ENCODE data around the gene BHLHE23. TPM values are rescaled to one million over a fixed set of nuclear protein-coding genes. Genes with fewer than 3 reads are reported as not detected.

Gene BHLHE23
- total RNA-seq, 2 donors from 2014 or later = not detected

GRCh38 chr20:62987114-62987513 is 19.6 kb downstream of the BHLHE23 start:
- no peak overlapping the region for H3K4me3 ChIP-seq
- H3K9me3 ChIP-seq = no peaks in the 10 kb centered on the region
- ATAC-seq (ENCODE audit: insufficient number of reproducible peaks, low FRiP score, low read depth) (no peak), DNase-seq (ENCODE audit: low spot score) (no peak)
- no peaks in the 10 kb centered on the region for H3K4me1 ChIP-seq (ENCODE audit: control insufficient read depth in 1 of 2, low read depth in 2 of 2)
- no peak overlapping the region for H3K27ac ChIP-seq
- no peak for TF ChIP-seq CTCF (IDR thresholded peaks at IDR 0.05)
- no peaks in the 10 kb centered on the region for H3K36me3 ChIP-seq
- H3K27me3 ChIP-seq (replicated peaks; ENCODE audit: insufficient read depth) = no peaks in the 10 kb centered on the region

- H3K4me1 ChIP-seq (ENCODE audit: control insufficient read depth in 1 of 2, low read depth in 2 of 2) = no peaks in the 10 kb centered on the region
- H3K27ac ChIP-seq = no peak overlapping the region
- H3K4me3 ChIP-seq = no peak overlapping the region
- H3K27me3 ChIP-seq (replicated peaks; ENCODE audit: insufficient read depth) = no peaks in the 10 kb centered on the region
- DNase-seq (ENCODE audit: low spot score) = no peak
- no peaks in the 10 kb centered on the region for H3K36me3 ChIP-seq
- TF ChIP-seq CTCF (IDR thresholded peaks at IDR 0.05) = no peak
- H3K9me3 ChIP-seq = no peaks in the 10 kb centered on the region
- no peak for ATAC-seq (ENCODE audit: insufficient number of reproducible peaks, low FRiP score, low read depth)
Measured at GRCh38 chr20:62986257-62986800, 20.4 kb downstream of the BHLHE23 start.

GRCh38 chr20:62985444-62985778 is 21.4 kb downstream of the BHLHE23 start:
- Histone ChIP-seq H3K27me3 (replicated peaks; ENCODE audit: insufficient read depth) (no peaks in the 10 kb centered on the region), H3K4me3 (no peak overlapping the region), H3K9me3 (no peaks in the 10 kb centered on the region), H3K36me3 (no peaks in the 10 kb centered on the region), H3K27ac (no peak overlapping the region), H3K4me1 (ENCODE audit: control insufficient read depth in 1 of 2, low read depth in 2 of 2) (no peaks in the 10 kb centered on the region)
- no peak for DNase-seq (ENCODE audit: low spot score)
- no peak for TF ChIP-seq CTCF (IDR thresholded peaks at IDR 0.05)
- no peak for ATAC-seq (ENCODE audit: insufficient number of reproducible peaks, low FRiP score, low read depth)

GRCh38 chr20:62984666-62985443 is 21.9 kb downstream of the BHLHE23 start:
- no peak for ATAC-seq (ENCODE audit: insufficient number of reproducible peaks, low FRiP score, low read depth)
- TF ChIP-seq CTCF (IDR thresholded peaks at IDR 0.05) = no peak

GRCh38 chr20:62983210-62983609 is 23.6 kb downstream of the BHLHE23 start:
- H3K36me3 ChIP-seq = no peaks in the 10 kb centered on the region
- DNase-seq (ENCODE audit: low spot score) (no peak), ATAC-seq (ENCODE audit: insufficient number of reproducible peaks, low FRiP score, low read depth) (no peak)
- no peak for TF ChIP-seq CTCF (IDR thresholded peaks at IDR 0.05)
- no peaks in the 10 kb centered on the region for H3K27me3 ChIP-seq (replicated peaks; ENCODE audit: insufficient read depth)
- H3K4me1 ChIP-seq (ENCODE audit: control insufficient read depth in 1 of 2, low read depth in 2 of 2) = no peaks in the 10 kb centered on the region
- H3K9me3 ChIP-seq = no peaks in the 10 kb centered on the region
- no peak overlapping the region for H3K27ac ChIP-seq
- no peak overlapping the region for H3K4me3 ChIP-seq

More at GRCh38 chr20:62984666-62985443, 21.9 kb downstream of the BHLHE23 start:
- Histone ChIP-seq H3K36me3 (no peaks in the 10 kb centered on the region), H3K9me3 (no peaks in the 10 kb centered on the region), H3K27me3 (replicated peaks; ENCODE audit: insufficient read depth) (no peaks in the 10 kb centered on the region), H3K4me3 (no peak overlapping the region), H3K27ac (no peak overlapping the region), H3K4me1 (ENCODE audit: control insufficient read depth in 1 of 2, low read depth in 2 of 2) (no peaks in the 10 kb centered on the region)
- no peak for DNase-seq (ENCODE audit: low spot score)

Data from thoracic aorta (tissue), 2 donors.